Nephron (organoid): ENCODE results near the gene P3H1.

ENCODE experiments used
- H3K27ac Mint-ChIP-seq, 3 experiments: 2 replicates each; pipeline ENCODE4 v1.8.0; 2020; ENCODE audit warnings: mixed read lengths in 3 of 3, mild to moderate bottlenecking in 2 of 3, moderate library complexity in 1 of 3
- H3K27me3 Mint-ChIP-seq: 2 replicates; pipeline ENCODE4 v1.8.0; 2021; ENCODE audit warnings: low read depth, mild to moderate bottlenecking, moderate library complexity, mixed read lengths
- H3K36me3 Mint-ChIP-seq: 2 replicates; pipeline ENCODE4 v1.8.0; 2020; ENCODE audit warnings: low read depth, mixed read lengths
- H3K4me1 Mint-ChIP-seq: 2 replicates; pipeline ENCODE4 v1.8.0; 2020; ENCODE audit warnings: mixed read lengths
- H3K4me3 Mint-ChIP-seq, 3 experiments: 2 replicates each; pipeline ENCODE4 v1.8.0; 2020; ENCODE audit warnings: mild to moderate bottlenecking in 3 of 3, mixed read lengths in 3 of 3, moderate library complexity in 2 of 3
- H3K9me3 Mint-ChIP-seq: 2 replicates; pipeline ENCODE4 v1.8.0; 2020; ENCODE audit warnings: mixed read lengths
- TF ChIP-seq, protein P1 (sequence below), 3 experiments: fragments of 200-600 bp; sonication (generic); IDR thresholded peaks; one replicate each; pipeline ENCODE4 v1.5.0; 2021; ENCODE audit warnings: antibody characterized with exemption in 3 of 3; ENCODE audit not compliant: unreplicated experiment in 3 of 3

The P3H1 gene

DNA sequence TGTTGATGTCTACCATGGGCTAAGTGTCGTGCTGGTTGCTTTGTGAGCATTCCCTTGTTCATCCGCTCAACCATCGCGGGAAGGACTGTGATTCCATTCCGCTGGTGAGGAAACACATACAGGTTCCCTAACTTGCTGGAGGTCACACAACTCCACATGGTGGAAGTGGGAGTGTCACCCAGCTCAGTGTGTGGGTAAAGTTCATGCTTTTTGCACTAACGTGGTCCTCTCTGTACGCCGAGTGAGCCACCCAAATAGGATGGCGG is 22.7 kb downstream of the P3H1 start:
- H3K27ac Mint-ChIP-seq: peak overlapping the region; percentile 96 to 99 (median 98)
- H3K4me1 Mint-ChIP-seq: peaks cover 47% of the 10 kb centered on the region
- H3K4me3 Mint-ChIP-seq: no peak overlapping the region
- H3K36me3 Mint-ChIP-seq: peaks cover 32% of the 10 kb centered on the region
- H3K9me3 Mint-ChIP-seq: no peaks in the 10 kb centered on the region
- H3K27me3 Mint-ChIP-seq: peaks cover 2% of the 10 kb centered on the region
- TF ChIP-seq, protein P1, sequence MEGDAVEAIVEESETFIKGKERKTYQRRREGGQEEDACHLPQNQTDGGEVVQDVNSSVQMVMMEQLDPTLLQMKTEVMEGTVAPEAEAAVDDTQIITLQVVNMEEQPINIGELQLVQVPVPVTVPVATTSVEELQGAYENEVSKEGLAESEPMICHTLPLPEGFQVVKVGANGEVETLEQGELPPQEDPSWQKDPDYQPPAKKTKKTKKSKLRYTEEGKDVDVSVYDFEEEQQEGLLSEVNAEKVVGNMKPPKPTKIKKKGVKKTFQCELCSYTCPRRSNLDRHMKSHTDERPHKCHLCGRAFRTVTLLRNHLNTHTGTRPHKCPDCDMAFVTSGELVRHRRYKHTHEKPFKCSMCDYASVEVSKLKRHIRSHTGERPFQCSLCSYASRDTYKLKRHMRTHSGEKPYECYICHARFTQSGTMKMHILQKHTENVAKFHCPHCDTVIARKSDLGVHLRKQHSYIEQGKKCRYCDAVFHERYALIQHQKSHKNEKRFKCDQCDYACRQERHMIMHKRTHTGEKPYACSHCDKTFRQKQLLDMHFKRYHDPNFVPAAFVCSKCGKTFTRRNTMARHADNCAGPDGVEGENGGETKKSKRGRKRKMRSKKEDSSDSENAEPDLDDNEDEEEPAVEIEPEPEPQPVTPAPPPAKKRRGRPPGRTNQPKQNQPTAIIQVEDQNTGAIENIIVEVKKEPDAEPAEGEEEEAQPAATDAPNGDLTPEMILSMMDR (IDR thresholded peaks at IDR 0.05; ENCODE audit: unreplicated experiment in 3 of 3): no peak

DNA sequence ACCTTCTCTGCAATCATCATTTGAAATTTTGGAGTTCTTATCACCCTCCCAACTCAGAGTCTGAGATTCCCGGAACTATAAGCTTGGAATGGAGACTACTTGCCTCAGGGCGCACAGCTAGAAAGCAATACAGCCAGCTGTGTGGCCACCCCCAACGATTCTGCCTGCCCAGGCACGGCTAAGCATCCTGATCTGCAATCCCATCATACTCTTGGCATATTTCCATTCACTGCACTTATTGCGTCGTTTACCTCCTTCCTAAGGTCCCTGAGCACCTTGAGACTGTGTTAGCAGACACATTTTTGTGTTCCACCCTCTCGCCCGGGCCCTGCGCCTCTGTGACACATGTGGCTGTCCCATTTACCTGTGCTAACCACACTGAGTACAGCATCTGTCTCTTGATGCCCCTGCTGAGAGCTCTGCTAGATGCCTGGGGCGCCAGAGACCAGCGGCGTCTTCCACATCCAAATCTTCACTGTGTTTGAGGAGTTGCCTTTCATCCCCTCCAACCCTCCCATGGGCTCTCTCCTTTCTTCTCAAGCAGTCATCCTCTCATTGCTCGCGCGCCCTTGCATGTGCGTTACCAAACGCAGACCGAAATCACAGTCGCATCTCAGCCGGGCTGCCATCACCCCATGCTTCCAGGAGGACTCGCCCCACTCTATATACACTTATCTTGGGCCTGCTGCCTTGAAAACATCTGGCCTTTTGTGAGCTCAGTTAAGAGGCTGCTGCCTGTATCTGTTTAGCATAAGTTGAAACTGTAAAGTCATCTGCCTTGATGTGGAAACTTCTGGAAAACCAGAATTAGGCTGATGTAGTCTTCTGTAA is 23.3 kb downstream of the P3H1 start:
- H3K4me1 Mint-ChIP-seq: peaks cover 47% of the 10 kb centered on the region
- TF ChIP-seq, protein P1 (IDR thresholded peaks at IDR 0.05; ENCODE audit: unreplicated experiment in 3 of 3): no peak
- no peak overlapping the region for H3K4me3 Mint-ChIP-seq
- H3K36me3 Mint-ChIP-seq: peaks cover 26% of the 10 kb centered on the region
- no peaks in the 10 kb centered on the region for H3K27me3 Mint-ChIP-seq
- peak overlapping the region; percentile 96 to 99 (median 98) for H3K27ac Mint-ChIP-seq
- no peaks in the 10 kb centered on the region for H3K9me3 Mint-ChIP-seq

DNA sequence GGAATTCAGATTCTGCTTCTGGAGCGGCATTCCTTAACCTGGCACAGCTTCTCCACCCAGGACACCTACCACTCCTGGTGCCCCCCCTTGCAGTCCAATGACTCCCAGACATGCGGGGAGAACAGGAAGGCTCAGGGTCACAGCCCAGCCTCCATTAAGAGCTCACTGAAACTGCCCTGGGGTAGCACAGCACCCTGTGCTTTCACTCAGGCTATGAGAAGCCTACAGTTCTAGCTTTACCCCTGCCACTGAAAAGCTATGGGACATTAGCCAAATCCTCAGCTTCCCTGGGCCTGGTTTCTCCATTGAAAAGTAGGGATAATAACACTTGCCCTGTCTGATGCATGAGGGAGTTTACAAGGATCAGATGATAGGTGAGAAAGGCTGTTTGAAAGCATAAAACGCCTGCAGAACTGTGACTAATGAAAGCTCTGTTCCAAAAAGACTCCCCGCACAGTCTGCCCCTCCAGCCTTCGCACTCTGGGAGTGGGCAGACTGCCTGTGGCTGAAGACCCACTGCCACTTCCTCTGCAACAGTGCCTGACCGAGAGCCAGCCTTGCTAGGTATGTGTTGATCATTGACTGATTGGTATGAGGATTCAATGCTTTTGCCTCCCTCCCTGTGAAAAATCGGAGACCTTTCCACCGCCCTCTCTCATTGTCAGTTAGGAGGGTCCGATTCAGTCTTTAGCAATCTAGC is 24.1 kb downstream of the P3H1 start:
- peak overlapping the region; percentile 9 to 30 (median 26) for H3K4me3 Mint-ChIP-seq
- H3K4me1 Mint-ChIP-seq: peaks cover 47% of the 10 kb centered on the region
- peak overlapping the region; percentile 96 to 99 (median 98) for H3K27ac Mint-ChIP-seq
- TF ChIP-seq, protein P1 (IDR thresholded peaks at IDR 0.05; ENCODE audit: unreplicated experiment in 3 of 3): no peak
- peaks cover 19% of the 10 kb centered on the region for H3K36me3 Mint-ChIP-seq
- H3K27me3 Mint-ChIP-seq: no peaks in the 10 kb centered on the region
- H3K9me3 Mint-ChIP-seq: no peaks in the 10 kb centered on the region

DNA sequence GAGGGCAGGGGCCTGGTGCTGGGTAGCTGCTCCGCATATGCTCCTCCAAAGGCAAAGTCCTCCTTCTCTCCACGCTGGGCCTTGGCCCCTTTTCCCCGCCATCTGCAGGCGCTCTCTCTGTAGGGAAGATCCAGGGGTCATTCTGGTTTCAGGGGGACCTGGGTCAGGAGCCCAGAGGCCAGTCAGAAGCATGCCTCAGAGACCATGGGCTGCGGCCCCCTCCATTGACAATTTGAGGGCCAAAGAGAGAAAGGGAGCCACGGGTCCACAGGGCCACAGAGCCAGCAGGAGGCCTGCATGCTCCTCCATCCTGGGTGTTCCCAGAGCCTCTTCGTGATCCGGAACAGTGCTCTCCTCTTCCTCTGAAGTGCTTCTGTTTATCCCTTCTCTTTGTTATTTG is 24.7 kb downstream of the P3H1 start:
- TF ChIP-seq, protein P1 (IDR thresholded peaks at IDR 0.05; ENCODE audit: unreplicated experiment in 3 of 3): no peak
- H3K36me3 Mint-ChIP-seq: peaks cover 14% of the 10 kb centered on the region
- H3K4me1 Mint-ChIP-seq: peaks cover 47% of the 10 kb centered on the region
- H3K27ac Mint-ChIP-seq: peak overlapping the region; percentile 96 to 99 (median 98)
- H3K4me3 Mint-ChIP-seq: peak overlapping the region in 2 of 3 experiments; percentile 26 to 30
- no peaks in the 10 kb centered on the region for H3K27me3 Mint-ChIP-seq
- no peaks in the 10 kb centered on the region for H3K9me3 Mint-ChIP-seq

DNA sequence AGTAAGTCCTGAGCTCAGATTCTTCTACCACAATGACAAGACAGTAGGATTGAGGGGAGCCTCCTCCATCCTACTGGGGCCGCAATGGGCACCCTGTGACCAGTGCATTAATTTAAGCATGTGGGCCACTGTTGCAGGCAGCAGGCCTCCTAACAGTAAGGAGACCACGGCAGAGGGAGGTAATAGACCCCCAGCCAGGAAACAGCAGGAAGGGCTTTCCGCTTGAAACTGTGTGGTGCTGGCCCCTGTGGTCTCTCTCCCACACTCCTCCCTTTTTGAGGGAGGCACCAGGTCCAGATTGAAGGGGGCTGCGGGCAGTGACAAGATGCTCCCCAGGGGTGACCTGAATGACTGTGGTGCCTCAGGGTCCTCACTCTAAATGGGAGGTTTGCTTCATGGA is 25.1 kb downstream of the P3H1 start:
- Mint-ChIP-seq H3K27ac (peak overlapping the region; percentile 96 to 99 (median 98)), H3K4me1 (peaks cover 47% of the 10 kb centered on the region), H3K4me3 (no peak overlapping the region), H3K36me3 (peaks cover 10% of the 10 kb centered on the region), H3K27me3 (no peaks in the 10 kb centered on the region), H3K9me3 (no peaks in the 10 kb centered on the region)
- TF ChIP-seq, protein P1 (IDR thresholded peaks at IDR 0.05; ENCODE audit: unreplicated experiment in 3 of 3): no peak
